A673 (cell line): ENCODE measurements around the gene NAT9.

ENCODE experiments used
- EZH2 ChIP-seq: fragments of 200-600 bp; sonication (generic); IDR thresholded peaks from 2 replicates; pipeline ENCODE4 v1.6.1; 2017; ENCODE audit warnings: borderline replicate concordance, low read depth, mild to moderate bottlenecking, mixed read lengths, antibody characterized with exemption, low read length; ENCODE audit not compliant: poor library complexity, severe bottlenecking
- TF ChIP-seq, protein P1 (sequence below): fragments of 300-800, 200-600 bp; sonication (generic); conservative IDR thresholded peaks from 2 replicates; pipeline ENCODE4 v1.5.1; 2017; ENCODE audit warnings: low read depth, mild to moderate bottlenecking, antibody characterized with exemption, low read length, moderate library complexity, mixed read lengths

GRCh38 chr17:74760404-74761105 is 15.6 kb downstream of the NAT9 start:
- TF ChIP-seq, protein P1, sequence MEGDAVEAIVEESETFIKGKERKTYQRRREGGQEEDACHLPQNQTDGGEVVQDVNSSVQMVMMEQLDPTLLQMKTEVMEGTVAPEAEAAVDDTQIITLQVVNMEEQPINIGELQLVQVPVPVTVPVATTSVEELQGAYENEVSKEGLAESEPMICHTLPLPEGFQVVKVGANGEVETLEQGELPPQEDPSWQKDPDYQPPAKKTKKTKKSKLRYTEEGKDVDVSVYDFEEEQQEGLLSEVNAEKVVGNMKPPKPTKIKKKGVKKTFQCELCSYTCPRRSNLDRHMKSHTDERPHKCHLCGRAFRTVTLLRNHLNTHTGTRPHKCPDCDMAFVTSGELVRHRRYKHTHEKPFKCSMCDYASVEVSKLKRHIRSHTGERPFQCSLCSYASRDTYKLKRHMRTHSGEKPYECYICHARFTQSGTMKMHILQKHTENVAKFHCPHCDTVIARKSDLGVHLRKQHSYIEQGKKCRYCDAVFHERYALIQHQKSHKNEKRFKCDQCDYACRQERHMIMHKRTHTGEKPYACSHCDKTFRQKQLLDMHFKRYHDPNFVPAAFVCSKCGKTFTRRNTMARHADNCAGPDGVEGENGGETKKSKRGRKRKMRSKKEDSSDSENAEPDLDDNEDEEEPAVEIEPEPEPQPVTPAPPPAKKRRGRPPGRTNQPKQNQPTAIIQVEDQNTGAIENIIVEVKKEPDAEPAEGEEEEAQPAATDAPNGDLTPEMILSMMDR: no peak
- TF ChIP-seq EZH2: no peak
